Tibial nerve (tissue), 4 donors: ENCODE results near the gene CAPG. TPM values are rescaled to one million over a fixed set of nuclear protein-coding genes. Genes with fewer than 3 reads are reported as not detected.

Source experiments
- DNase-seq, 2 donors: peaks; one replicate each; pipeline ENCODE4 v3.0.0-alpha.2; 2019; ENCODE audit warnings: low spot score in 2 of 2
- H3K27ac ChIP-seq, 4 donors: fragments of 200-600 bp; sonication (generic) in 3 of 4; one replicate each; pipeline ENCODE4 v1.5.1; 2017 to 2019; ENCODE audit warnings: mild to moderate bottlenecking in 1 of 4
- H3K27me3 ChIP-seq, 2 donors: fragments of 200-600 bp; sonication (generic) in 1 of 2; one replicate each; pipeline versions ENCODE4 v1.5.1 to v1.6.0; 2017 to 2019
- H3K36me3 ChIP-seq, 3 donors: fragments of 200-600 bp; sonication (generic); one replicate each; pipeline ENCODE4 v1.5.1; 2018 to 2019
- H3K4me1 ChIP-seq, 4 donors: fragments of 200-600 bp; sonication (generic) in 3 of 4; one replicate each; pipeline ENCODE4 v1.5.1; 2017 to 2019
- H3K4me3 ChIP-seq, 4 donors: fragments of 200-600 bp; sonication (generic) in 3 of 4; one replicate each; pipeline ENCODE4 v1.5.1; 2017 to 2019; ENCODE audit warnings: mild to moderate bottlenecking in 1 of 4, moderate library complexity in 1 of 4
- H3K9me3 ChIP-seq, 4 donors: fragments of 200-600 bp; sonication (generic) in 3 of 4; one replicate each; pipeline ENCODE4 v1.5.1; 2017 to 2019
- CTCF ChIP-seq, 5 experiments: fragments of 200-600 bp in 3 of 5; fragments of 450-650 bp in 2 of 5; sonication (generic) in 3 of 5; IDR thresholded peaks; one replicate each; pipeline ENCODE4 v1.5.1; 2016 to 2019; ENCODE audit warnings: antibody characterized with exemption in 5 of 5, mild to moderate bottlenecking in 3 of 5, moderate library complexity in 2 of 5
- EP300 ChIP-seq, 2 donors: sonication (generic); formaldehyde crosslinking; IDR thresholded peaks; one replicate each; pipeline ENCODE4 v1.6.1; 2017; ENCODE audit warnings: antibody characterized with exemption in 2 of 2, mild to moderate bottlenecking in 1 of 2
- POLR2A ChIP-seq, 2 donors: fragments of 450-650 bp; IDR thresholded peaks; one replicate each; pipeline ENCODE4 v1.6.1; 2017; ENCODE audit warnings: antibody characterized with exemption in 2 of 2, mild to moderate bottlenecking in 2 of 2, moderate library complexity in 2 of 2
- WGBS, 2 donors: methylation state at CpG; one replicate each; pipeline ENCODE4 v1.1.5; 2018; 5-methylcytosine and 5-hydroxymethylcytosine counted together
- total RNA-seq, 4 donors: library from RNA; depleted of rRNA; stranded (reverse); fragments of >200 nt; gene quantifications; one replicate each; pipeline ENCODE4 v1.1.0, GENCODE V29; 2016

Gene CAPG
- total RNA-seq, 4 donors from 2014 or later = 58.8 to 67.8 (median 67.7) TPM

- DNase-seq = no peak
- peak overlapping the region; percentile 87 to 100 (median 98) for H3K27ac ChIP-seq
- no peaks in the 10 kb centered on the region for H3K27me3 ChIP-seq
- H3K4me1 ChIP-seq = peaks cover 4 to 61% (median 47%) of the 10 kb centered on the region in 4 donors
- H3K4me3 ChIP-seq = peak overlapping the region; percentile 20 to 57 (median 43)
- no peak for TF ChIP-seq EP300 (IDR thresholded peaks at IDR 0.05)
- no peak for TF ChIP-seq POLR2A (IDR thresholded peaks at IDR 0.05)
- TF ChIP-seq CTCF (IDR thresholded peaks at IDR 0.05) = no peak
- WGBS, 2 donors = 30 to 39% methylated on average over 17 of the region's 19 CpGs
- no peaks in the 10 kb centered on the region for H3K36me3 ChIP-seq
- no peaks in the 10 kb centered on the region for H3K9me3 ChIP-seq
Observed at GRCh38 chr2:85438201-85439024, 28.2 kb upstream of the CAPG start.

DNA sequence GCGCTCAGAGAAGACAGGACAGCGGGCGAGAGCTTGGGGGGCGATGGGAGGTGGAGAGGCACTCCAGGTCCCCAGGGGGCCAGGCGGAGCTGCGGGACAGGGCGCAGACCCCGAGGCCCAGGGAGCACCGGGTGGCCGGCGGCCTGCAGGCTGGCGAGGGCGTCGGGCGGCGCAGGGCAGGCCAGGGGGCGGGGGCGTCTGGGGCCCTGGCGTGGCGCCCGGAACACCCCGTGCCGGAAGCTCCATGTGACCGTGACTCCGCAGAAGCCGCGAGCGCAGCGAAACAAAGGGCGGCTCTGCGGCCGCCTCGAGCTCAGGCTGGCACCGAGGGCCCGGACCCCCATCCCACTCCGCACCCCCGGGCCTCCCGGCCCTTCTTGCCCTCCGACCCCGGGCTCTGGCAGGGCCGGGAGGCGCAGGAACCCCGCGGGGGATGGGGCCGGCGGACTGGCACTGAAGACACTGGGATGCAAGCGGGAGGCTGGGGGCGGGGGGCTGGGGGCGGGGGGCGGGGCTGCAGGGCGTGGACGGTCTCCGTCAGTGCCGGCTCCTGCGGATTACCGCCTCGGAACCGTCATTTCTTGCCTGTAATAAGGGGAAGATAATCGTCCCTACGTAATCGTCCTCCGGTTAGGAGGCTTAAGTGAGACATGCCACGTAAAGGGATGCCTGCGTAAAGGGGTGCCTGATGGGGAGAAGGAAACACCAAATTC lies 27.5 kb upstream of the CAPG start:
- Histone ChIP-seq H3K4me1 (peaks cover 4 to 68% (median 52%) of the 10 kb centered on the region in 4 donors), H3K9me3 (no peaks in the 10 kb centered on the region), H3K27ac (peak overlapping the region; percentile 87 to 100 (median 98)), H3K27me3 (no peaks in the 10 kb centered on the region), H3K36me3 (no peaks in the 10 kb centered on the region), H3K4me3 (peak overlapping the region; percentile 20 to 57 (median 43))
- TF ChIP-seq CTCF (IDR thresholded peaks at IDR 0.05) (peak in 2 of 5 experiments; percentile 34 to 35), EP300 (IDR thresholded peaks at IDR 0.05) (peak; percentile 77 to 96), POLR2A (IDR thresholded peaks at IDR 0.05) (peak; percentile 76 to 90)
- 2 to 5% methylated on average over 19 to 33 of the region's 64 CpGs for WGBS, 2 donors
- peak; percentile 76 to 85 for DNase-seq

- TF ChIP-seq EP300 (IDR thresholded peaks at IDR 0.05) = no peak
- TF ChIP-seq POLR2A (IDR thresholded peaks at IDR 0.05) = no peak
- no peak for TF ChIP-seq CTCF (IDR thresholded peaks at IDR 0.05)
- no peaks in the 10 kb centered on the region for H3K27me3 ChIP-seq
- peak overlapping the region in 2 of 4 donors; percentile 55 to 57 for H3K4me3 ChIP-seq
- H3K9me3 ChIP-seq = no peaks in the 10 kb centered on the region
- no peaks in the 10 kb centered on the region for H3K36me3 ChIP-seq
- DNase-seq = no peak
- 33 to 38% methylated on average over 10 of the region's 10 CpGs for WGBS, 2 donors
- H3K4me1 ChIP-seq = peaks cover 4 to 70% (median 52%) of the 10 kb centered on the region in 4 donors
- peak overlapping the region; percentile 87 to 100 (median 98) for H3K27ac ChIP-seq
Observed at GRCh38 chr2:85436836-85437487, 26.8 kb upstream of the CAPG start.

DNA sequence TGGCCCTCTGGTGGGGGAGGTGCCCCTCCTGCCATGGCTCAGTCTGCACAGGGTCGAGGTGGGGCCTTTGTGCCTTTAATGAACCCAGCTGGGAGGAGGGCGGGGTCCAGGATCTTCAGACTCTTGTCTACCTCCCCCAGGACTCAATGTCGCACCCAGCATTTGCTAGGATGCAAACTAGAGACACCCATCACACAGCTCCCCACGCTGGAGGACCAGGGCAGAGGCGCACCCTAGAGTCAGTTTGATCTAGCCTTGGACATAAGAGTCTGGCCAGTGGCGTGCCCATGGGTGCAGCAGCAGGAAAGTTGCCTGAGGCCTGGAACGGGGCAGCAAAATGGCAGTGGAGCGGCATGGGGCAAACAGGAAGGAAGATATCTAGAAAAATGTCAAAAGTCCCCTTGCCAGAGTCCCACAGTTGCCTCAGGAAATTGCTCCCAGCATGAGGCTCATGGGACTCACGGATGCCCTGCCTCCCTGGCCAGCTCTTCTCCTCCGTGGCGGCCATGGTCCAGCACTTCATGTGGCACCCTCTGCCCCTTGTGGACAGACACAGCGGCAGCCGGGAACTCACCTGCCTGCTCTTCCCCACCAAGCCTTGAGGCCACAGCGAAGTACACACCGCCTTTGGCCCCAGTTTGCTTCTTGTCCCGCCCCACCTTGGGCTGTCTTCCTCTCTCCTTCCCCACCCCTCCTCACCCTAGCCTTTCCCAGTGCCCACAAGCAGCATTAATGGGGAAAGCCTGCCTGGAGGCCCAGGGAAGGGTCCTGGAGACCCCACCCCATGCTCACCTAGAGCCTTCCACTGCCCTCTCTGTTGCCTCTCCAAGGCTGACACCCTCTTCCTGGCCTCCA lies 26.0 kb upstream of the CAPG start:
- peaks cover 4 to 78% (median 52%) of the 10 kb centered on the region in 4 donors for H3K4me1 ChIP-seq
- 92 to 93% methylated on average over 16 of the region's 16 CpGs for WGBS, 2 donors
- DNase-seq = no peak

More for the DNA sequence above, 26.0 kb upstream of the CAPG start:
- TF ChIP-seq EP300 (IDR thresholded peaks at IDR 0.05) = no peak
- no peak for TF ChIP-seq CTCF (IDR thresholded peaks at IDR 0.05)
- Histone ChIP-seq H3K9me3 (no peaks in the 10 kb centered on the region), H3K27ac (peak overlapping the region; percentile 87 to 100 (median 98)), H3K4me3 (no peak overlapping the region), H3K27me3 (no peaks in the 10 kb centered on the region), H3K36me3 (no peaks in the 10 kb centered on the region)
